Transverse colon (tissue), 4 donors: Measurements from ENCODE around the gene PARM1.

Experiments used
- EP300 ChIP-seq: sonication (generic); formaldehyde crosslinking; IDR thresholded peaks from one replicate; pipeline ENCODE4 v1.6.1; 2017; ENCODE audit warnings: antibody characterized with exemption, low read depth
- POLR2A ChIP-seq: fragments of 450-650 bp; IDR thresholded peaks from one replicate; pipeline ENCODE4 v1.6.1; 2016; ENCODE audit warnings: antibody characterized with exemption, mild to moderate bottlenecking, moderate library complexity
- POLR2AphosphoS5 ChIP-seq, 3 donors: sonication (generic); formaldehyde crosslinking; IDR thresholded peaks; one replicate each; pipeline ENCODE4 v1.6.1; 2016; ENCODE audit warnings: antibody characterized with exemption in 3 of 3
- TF ChIP-seq, protein P1 (sequence below), 5 experiments: fragments of 200-600 bp in 3 of 5; fragments of 450-650 bp in 2 of 5; sonication (generic) in 3 of 5; IDR thresholded peaks; 1 replicate in 2 of 5; 2 replicates in 3 of 5; pipeline ENCODE4 v1.5.1; 2016 to 2017; ENCODE audit warnings: antibody characterized with exemption in 5 of 5, inconsistent platforms in 3 of 5, mild to moderate bottlenecking in 2 of 5, moderate library complexity in 1 of 5

DNA sequence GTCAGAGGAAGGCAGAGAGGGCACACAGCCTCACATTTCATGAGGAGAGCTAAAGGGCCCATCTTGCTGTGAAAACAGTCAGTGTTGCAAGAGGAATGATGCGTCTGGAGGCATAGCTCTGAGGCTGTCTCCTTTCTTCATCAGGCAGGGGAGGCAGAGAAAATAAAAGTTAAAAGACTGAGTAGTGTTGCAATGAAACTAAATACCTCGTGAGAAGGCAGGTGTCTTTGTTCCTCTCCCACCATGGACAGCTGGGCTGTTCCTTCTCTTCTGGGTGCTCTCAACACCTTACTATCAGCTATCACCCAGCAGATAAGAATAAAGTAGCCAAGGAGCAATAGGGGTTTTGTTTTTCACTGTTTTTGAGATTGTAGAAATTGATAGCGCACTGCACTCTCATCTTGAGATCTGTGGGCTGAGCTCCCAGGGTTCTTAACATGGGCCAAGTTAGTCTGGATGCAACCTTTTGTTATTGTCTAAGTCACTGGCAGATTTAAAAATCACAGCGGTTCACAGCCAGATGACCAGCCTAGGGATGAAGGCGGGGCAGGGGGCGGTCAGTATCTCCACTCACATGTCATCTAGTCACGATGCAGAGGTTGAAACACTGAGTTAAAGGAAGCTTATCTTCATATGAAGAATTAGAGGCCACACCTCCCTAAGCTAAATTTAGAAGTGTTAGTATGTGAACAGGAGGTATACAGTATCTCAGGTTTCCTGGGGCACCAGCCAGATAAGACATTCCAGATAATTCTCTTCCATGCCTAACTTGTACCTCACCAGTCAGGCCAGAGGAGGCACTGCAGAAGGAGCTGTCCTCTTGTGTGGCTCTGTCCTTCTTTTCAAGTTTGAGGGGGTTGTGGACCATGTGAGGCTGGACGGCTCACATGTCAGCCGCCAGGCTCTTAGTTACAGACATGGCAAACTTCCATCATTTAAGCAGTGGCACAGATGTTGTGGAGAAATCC is 36.9 kb downstream of the PARM1 start:
- TF ChIP-seq POLR2A (no peak), EP300 (no peak), POLR2AphosphoS5 (IDR thresholded peaks at IDR 0.05) (no peak)
- TF ChIP-seq, protein P1, sequence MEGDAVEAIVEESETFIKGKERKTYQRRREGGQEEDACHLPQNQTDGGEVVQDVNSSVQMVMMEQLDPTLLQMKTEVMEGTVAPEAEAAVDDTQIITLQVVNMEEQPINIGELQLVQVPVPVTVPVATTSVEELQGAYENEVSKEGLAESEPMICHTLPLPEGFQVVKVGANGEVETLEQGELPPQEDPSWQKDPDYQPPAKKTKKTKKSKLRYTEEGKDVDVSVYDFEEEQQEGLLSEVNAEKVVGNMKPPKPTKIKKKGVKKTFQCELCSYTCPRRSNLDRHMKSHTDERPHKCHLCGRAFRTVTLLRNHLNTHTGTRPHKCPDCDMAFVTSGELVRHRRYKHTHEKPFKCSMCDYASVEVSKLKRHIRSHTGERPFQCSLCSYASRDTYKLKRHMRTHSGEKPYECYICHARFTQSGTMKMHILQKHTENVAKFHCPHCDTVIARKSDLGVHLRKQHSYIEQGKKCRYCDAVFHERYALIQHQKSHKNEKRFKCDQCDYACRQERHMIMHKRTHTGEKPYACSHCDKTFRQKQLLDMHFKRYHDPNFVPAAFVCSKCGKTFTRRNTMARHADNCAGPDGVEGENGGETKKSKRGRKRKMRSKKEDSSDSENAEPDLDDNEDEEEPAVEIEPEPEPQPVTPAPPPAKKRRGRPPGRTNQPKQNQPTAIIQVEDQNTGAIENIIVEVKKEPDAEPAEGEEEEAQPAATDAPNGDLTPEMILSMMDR (IDR thresholded peaks at IDR 0.05): no peak
